NCI-H2227 (cell line): ENCODE data around the gene LAMA1.
A peak's percentile ranks its signal among the peaks of the same experiment; 100 is the strongest.

Experiments used
- DNase-seq: peaks from one replicate; lab custom pipeline; 2025; ENCODE audit not compliant: unreplicated experiment; lab: John Stamatoyannopoulos, UW

LAMA1 gene

DNA sequence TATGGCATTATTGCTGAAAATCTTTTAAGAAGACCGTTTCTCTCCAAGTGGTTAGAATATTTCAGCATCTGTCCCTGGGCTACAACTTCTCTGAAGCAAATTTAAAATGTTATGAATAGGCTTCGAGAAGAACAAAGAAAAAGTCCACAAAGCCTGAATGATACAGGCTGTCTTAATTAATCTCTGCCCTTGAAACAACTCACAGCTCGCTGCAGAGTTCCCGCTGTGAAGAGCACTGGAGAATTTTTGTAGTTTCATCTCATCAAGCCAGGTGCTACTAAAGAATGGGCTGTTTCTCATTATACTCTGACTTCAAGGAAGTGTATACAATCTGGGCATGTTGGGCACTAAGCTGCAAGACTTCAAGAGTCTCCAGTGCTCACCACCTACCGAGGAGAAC lies 67.6 kb downstream of the LAMA1 start:
- DNase-seq: no peak

DNA sequence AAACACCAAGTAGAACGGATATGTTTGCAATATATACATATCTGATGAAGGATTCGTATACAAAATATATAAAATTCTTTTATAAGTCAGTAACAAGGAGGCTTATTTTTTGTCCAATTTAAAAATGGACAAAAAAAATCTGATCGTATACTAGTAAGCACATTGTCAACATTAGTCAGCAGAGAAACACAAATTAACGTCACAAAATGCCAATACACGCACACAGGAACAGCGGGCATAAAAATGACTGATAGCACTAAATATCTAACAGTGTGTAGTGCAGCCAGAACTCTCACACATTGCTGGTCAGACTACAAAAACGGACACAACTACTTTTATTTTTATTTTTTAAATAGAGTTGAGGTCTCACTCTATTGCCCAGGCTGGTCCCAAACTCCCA lies 69.5 kb downstream of the LAMA1 start:
- no peak for DNase-seq

DNA sequence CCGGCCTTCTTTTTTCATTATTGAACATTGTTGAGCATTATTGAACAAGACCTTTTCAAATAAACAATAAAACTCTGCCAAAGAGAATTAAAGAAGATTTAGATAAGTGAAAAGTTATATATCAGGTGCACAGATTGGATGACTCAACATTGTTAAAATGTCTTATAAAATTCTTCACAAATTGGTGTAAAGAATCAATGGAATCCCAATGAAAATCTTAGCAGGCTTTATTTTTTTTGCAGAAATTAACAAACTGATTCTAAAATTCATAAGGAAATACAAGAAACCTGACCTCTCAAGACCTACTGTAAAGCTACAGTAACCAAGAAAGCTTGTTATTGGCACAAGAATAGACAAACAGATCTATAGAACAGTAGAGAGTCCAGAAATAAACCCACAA lies 70.3 kb downstream of the LAMA1 start:
- DNase-seq: no peak

DNA sequence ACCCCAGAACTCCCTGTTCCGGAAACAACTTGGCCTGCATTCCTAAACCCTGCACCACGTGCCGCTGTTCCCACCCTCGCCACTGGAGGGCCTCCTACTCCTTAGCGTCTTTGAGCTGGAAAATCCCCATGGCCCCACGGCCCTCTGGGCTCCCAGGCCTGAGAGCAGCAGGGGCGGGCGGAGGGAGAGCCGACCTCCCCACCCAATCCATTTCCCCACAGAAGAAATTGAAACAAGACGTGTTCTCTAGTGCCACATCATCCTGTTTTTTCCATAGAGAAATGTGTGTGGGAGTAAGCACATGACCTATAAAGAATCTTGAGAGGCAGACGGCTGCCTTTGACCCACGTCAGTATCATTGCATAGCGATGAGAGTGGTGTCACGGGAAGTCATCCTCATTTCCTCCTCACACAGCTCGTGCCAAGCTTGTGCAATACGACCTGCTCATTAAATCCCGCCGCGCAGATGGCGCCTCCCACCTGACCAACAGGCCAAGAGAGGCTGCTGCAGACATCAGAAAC lies 79.2 kb downstream of the LAMA1 start:
- DNase-seq: peak; percentile 9

DNA sequence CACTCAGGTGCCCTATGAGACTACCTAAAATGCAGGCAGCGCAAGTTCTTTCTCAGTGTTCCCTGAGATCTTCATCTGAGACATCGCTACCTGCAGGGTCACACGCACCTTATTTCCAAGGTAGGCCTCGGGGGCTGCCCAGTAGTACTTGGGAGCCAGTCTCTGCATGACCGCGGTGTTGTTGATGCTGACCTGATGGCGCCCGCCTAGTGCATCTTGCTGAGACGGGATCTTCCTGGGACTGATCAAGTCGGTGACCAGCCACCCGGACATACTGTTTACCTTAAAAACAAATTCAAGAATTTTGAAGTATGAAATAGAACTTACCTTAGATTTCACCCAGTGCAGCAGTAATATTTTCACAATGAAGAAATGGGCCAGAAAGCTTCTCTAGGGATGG lies 80.1 kb downstream of the LAMA1 start:
- no peak for DNase-seq

DNA sequence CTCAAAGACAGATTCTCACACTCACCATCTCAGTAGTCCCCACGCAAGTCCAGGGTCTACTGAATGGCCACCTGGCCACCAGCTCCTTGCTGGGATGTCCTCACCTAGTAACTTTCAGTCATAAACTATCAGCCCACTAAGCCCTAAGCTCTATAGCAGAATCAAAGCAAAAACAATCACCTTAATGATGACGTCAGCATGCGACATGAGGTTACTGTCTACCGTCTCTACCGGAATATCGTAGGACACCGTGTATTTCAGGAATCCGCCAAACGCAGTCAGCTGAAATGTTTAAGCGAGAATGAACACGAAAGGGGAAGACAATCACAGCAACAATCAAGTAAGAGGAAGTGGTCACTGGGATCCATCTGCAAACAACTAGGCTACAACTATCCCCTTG lies 81.8 kb downstream of the LAMA1 start:
- no peak for DNase-seq

DNA sequence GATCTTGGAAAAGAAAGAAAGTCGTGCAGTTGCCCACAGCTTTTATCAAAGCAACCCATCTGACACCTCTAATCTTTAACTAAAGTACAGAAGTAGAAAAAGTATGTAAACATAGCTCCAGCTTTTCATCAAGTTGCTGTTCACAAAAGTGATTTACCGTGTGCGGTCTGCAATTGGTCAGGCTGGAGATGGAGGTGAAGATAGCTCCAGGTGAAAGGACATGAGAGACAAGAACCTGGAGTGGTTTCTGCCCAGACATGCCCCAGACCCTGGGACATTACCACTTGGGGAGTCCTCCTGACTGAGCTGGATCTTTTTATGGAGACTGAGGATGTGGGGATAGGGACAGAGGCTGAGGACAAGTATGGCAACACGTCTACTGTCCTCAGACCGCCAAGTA lies 82.7 kb downstream of the LAMA1 start:
- DNase-seq: no peak

DNA sequence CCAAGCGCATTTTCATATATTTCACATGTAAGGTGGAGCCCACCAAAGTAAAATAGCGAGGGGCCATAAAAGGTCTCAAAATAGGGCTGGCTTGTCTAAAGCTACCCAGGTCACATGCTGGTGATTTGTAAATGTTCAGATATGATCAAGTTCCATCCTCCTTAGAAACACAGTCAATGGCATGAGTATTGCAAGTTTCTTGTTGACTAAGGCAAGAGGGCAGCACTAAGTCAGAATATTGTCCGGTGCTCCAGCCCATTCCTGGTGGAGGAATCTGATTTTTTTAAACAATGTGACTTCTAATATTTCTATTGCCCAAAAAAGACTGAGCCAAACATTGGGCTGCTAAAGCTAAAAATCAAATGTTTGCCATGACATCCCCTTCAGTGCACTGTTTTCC lies 85.1 kb downstream of the LAMA1 start:
- no peak for DNase-seq

DNA sequence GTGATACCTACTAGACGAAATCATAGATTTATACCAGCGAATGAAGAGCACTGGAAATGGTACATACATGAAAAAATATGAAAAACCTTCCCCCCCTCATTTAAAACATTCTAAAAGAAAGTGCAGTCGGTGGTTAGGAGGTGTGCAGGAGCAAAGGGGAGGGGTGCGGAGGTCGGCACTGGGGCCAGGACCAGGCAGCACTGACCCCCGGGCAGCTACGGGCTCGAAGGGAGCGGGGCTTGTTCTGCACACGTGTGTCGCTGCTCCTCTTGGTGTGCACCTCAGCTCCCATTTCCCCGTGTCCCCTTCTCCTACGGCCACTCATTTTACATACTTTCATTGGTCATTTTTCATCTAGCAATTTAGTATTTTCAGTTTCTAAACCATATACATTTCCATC lies 89.0 kb downstream of the LAMA1 start:
- no peak for DNase-seq

DNA sequence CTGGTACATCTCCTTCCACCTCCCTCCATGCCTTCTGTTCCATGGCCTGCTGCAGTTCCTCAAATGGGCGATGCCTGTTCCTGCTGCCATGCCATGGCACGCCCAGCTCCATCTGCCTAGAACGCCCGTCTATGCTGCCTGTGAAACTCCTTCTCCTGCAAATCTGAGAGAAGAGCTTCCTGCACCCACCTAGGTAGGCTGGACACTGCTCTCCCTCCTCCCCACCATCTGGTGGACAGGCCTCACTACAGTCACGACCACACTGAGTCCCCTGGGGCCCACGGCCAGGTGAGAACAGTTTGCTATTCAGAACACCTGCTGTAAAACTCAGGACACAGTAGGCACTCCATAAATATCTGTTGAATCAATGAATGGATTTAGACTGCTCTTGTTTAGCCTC lies 92.4 kb downstream of the LAMA1 start:
- no peak for DNase-seq

DNA sequence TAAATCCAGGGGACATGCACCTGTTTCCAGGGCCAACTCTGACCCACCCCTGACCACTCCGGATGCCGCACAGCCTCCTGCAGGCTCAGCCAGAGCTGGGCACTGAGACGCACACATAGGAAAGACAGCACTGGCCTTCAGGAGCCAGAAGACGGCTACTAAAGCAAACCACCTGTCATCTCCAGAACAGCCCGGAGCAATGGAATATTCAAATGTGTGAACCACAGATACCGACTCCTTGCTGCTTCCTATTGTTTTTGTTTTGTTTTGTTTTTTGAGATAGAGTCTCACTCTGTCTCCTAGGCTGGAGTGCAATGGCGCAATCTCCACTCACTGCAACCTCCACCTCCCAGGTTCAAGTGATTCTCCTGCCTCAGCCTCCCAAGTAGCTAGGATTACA lies 94.0 kb downstream of the LAMA1 start:
- DNase-seq: no peak

DNA sequence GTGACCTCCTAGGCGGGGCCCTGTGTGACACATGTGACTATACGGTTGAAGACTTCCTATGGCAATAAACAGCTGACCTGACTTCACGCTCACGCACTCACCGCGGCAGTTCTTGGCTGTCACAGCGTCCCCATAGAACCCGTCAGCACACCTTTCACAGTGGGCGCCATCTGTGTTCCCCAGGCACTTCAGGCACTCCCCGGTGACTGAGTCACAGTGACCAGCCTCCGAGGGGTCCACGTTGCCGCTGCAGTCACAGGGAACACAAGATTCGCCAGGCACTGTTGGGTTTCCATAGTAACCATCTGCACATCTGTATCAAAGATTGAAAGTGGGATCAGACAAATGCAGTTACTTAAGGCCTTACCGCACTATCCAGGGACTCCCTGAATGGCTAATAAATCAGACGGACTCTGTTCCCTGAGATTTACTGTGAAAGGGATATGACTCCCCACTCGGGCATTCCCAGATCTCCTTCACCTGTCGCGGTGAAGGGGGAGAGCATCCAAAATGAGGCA lies 94.5 kb downstream of the LAMA1 start:
- DNase-seq: no peak

DNA sequence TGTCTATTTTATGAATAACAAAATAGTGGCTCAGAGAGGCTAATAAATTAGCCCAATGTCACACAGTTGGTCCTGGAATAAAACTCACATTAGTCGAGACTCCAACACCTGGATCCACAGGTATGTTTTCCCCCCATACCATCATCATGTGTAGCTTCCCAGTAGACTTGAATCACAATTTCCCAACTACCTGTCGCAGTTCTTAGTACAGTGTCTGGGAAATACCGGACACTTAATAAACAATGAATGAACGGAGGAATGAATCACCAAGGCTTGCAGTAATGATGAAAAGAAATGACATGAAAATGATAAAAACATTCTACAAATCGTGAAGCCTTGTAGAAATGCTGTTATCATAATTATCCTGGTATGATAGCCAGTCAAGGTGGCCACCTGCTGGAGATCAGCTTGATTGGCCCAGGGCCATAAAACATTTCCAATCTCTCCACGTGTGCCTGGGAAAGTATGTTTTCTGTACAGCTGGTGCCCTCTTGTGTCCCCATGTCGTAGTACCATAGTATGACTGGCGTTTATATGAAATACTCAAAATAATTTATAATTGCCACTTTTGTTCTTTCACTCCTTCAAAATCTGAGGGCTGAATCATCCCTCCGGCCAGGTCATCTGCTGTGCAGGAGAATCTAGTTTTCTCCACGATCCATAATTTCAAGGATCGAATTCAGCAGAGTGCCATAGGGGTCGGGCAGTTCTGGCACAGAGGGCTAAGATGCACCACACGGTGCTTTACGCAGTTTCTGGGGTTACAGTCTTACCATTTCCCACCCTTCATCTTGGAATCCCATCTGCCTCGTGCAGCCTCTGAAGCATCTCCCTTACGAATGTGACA lies 95.4 kb downstream of the LAMA1 start:
- peak; percentile 50 for DNase-seq

DNA sequence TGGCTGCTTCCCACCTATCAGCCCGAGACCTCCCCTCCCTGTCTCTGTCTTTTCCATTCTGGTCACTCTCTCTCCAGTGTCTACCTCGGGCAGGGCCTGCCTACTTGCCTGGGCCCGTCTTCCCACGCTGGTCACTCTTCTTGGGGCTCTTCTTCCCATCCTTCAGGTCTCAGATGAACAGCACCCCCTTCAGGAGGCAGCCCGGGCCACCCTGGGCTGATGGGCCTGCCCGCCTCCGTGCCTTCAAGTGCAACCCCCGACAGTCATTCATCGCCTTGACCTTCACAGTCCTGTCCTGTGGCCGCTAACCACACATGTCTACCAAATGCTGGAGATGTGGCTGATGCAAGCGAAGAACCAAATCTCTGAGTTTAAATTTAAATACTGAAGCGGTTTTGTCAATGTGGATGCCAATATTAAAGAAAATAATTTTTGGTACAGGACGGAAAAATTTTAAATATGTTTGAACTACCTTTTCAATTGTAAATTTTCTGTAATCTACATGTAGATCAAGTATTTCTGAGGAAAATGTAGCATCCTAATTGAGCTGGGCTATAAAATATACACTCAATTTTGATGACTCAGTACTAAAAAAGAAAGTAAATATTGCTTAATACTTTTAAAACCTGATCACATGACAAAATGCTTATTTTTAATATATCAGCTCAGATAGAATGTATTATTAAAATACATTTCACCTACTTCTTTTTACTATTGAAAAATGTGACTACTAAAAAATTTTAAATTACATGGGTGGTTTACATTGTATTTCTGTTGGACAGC lies 96.4 kb downstream of the LAMA1 start:
- DNase-seq: no peak

DNA sequence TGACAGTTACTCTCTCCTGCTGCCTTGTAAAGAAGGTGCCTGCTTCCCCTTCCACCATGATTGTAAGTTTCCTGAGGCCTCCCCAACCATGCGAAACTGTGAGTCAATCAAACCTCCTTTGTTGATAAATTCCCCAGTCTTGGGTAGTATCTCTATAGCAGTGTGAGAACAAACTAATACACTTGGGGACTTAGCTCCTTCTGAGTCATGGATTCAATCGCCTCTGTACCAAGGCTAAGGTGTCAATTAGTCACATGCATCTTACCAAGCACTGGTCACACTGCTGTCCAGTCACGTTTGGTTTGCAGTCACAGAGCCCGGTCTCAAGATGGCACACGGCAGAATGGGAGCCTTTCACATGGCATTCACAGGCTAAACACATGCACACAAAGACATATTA lies 100.6 kb downstream of the LAMA1 start:
- DNase-seq: no peak

DNA sequence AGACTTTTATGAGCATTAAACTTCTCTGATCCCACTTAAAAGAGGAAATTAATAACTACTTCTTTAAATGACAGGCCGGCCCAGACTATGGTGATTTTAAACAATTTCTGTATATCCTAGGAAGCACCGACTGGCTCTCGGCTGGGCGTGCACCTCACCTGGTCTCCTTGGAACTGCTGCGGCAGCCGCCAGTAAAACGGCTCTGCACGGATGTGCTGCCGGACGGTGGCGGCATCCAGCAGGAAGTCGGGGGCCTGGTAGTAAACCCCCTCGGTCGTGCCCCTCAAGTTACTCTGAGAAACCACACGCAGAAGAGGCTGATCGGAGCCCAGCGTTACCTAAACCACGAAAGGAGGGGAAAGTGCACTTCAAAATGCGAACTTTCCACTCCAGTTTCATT lies 106.5 kb downstream of the LAMA1 start:
- DNase-seq: no peak

DNA sequence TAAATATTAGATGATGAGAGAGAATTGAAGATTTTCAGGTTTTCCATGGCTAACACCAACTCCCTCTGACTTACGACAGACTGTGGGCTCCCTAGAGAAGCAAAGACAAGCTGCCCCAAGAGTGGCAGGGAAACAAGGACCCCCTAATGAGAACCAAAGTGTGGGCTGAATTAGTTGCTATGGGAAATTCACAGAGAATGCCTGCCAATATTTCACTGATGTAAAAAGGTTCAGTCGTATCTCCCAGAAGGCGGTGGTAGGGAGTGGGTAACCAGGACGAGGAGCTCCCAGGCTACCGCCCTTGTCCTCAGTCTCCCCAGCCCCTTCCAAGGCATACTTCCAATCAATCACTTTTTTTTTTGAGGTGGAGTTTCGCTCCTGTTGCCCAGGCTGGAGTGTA lies 113.6 kb downstream of the LAMA1 start:
- DNase-seq: no peak

DNA sequence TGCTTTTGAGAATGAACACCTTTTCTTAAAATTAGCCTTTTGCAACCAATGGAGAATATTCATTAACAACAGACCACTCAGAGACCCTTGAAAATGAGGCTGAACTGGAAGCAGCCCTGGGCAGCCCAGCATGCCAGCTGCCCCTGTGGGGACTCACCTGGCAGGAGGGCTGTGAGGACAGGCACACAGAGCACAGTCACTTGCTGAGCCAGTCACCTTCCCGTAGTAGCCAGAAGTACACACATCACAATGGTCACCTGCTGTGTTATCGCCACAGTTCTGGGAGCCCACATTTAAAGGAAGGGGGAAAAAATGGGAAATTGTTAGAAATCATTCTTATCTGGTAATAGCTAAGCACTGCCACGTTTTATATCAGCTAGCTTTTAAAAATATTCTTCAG lies 115.5 kb downstream of the LAMA1 start:
- no peak for DNase-seq

DNA sequence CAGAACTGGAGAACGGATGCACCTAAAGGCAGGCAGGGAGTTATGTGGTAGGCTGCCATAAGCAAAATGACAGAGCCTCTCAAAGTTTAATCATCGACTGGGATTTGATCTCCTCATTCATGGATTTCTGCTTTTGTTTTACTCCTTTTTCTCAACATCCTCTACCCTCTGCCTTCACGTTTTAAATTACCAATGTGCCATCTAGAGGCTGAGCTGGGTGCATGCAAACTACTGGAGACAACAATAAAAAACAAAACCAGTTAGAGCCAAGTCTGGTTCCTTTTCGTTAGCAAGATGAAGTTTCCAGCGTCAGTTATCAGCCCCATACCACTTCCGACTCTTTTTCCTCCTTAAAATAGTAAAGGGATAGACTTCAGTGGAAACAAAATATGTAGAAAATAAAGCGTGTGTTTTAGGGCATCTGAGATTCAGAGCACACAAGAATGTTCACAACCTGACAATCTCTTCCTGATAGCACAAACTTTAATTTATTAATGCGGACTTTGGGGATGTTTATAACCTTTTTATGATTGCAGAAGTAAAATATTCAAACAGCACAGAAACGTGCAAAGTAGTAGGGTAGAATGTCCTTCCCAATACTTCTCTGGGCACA lies 117.0 kb downstream of the LAMA1 start:
- peak; percentile 19 for DNase-seq

DNA sequence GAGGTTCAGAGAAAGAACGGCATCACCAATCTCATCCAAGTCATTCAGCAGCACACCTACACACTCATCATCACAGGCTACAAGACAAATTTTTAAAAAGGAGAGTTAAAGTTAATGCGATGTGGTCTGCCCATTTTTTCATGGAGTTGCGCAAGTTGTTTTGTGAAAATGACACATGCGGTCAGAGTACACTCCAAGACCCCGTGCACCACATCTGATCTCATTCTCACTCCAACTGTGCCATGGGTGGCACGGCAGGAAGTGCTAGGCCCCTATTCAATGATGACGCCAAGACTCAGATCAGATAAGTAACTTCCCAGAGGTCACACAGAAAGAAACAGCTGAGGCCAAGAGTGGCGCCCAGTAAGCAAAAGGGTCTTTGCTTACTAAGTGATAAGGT lies 119.8 kb downstream of the LAMA1 start:
- no peak for DNase-seq

DNA sequence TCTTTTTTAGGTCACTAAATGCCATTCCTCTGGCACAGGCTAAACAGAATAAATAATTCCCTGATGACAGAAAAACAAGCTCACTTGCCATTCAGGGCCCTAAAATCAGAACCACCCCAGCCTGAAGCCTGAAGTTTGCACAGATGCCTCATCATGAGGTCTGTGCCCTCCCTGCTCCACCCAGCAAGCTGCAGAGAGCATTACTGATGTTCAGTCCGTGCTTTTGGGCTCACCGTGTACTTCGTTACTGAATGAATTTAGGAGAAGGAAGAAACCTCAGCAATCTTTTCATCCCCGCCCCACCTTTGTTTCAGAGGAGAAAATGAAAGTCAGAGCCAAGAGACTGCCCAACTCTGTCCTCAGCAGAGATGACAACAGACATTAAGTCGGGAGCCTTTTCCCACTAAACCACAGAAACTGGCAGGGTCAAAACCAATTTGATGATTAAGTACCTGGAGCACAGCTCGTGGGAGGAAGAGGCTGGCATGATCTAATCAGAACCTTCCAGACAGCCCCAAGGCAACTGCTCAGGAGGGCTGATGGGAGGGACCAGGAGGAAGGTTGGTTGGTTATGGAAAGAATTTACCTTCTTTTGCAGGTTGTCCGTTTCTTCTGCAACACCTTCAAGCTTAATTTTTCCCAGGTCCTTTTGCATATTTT lies 122.7 kb downstream of the LAMA1 start:
- no peak for DNase-seq
